HG03097 (cell line): ENCODE results near the gene VGLL4.
"Not testable (repeated sequence)": the region's sequence is repeated elsewhere in the genome, so short reads cannot be mapped to it uniquely, and the experiment has no call there.

Experiments used
- ATAC-seq: cut with Tn5 transposase; IDR thresholded peaks from one replicate; pipeline ENCODE4 v1.9.1; 2021; ENCODE audit not compliant: unreplicated experiment, low FRiP score

Gene VGLL4

GRCh38 chr3:11643605-11644087 is at the start of gene VGLL4:
Gene VGLL4 (minus strand): TSS chr3:11643915. CDS start chr3:11643518, 397 bp downstream.
- peak; percentile 51 for ATAC-seq

- ATAC-seq = no peak
Observed at GRCh38 chr3:11692532-11692813, 48.8 kb upstream of the VGLL4 start.

- ATAC-seq = no peak
Observed at GRCh38 chr3:11691767-11692531, 48.2 kb upstream of the VGLL4 start.

- no peak for ATAC-seq
Observed at GRCh38 chr3:11690863-11691766, 47.4 kb upstream of the VGLL4 start.

- no peak for ATAC-seq
Observed at GRCh38 chr3:11689749-11690148, 46.0 kb upstream of the VGLL4 start.

GRCh38 chr3:11684980-11685379 is 41.3 kb upstream of the VGLL4 start:
- ATAC-seq = not testable (repeated sequence)

- no peak for ATAC-seq
Observed at GRCh38 chr3:11680509-11680908, 36.8 kb upstream of the VGLL4 start.

GRCh38 chr3:11679964-11680363 is 36.2 kb upstream of the VGLL4 start:
- no peak for ATAC-seq

GRCh38 chr3:11672363-11672762 is 28.6 kb upstream of the VGLL4 start:
- no peak for ATAC-seq

- ATAC-seq = no peak
Observed at GRCh38 chr3:11671648-11672100, 28.0 kb upstream of the VGLL4 start.

- ATAC-seq = no peak
Observed at GRCh38 chr3:11668243-11669235, 24.8 kb upstream of the VGLL4 start.

- ATAC-seq = no peak
Observed at GRCh38 chr3:11665331-11665730, 21.6 kb upstream of the VGLL4 start.

GRCh38 chr3:11662392-11662990 is 18.8 kb upstream of the VGLL4 start:
- no peak for ATAC-seq

GRCh38 chr3:11661827-11662226 is 18.1 kb upstream of the VGLL4 start:
- ATAC-seq = no peak

GRCh38 chr3:11661052-11661656 is 17.4 kb upstream of the VGLL4 start:
- no peak for ATAC-seq

GRCh38 chr3:11660242-11660641 is 16.5 kb upstream of the VGLL4 start:
- ATAC-seq = no peak

GRCh38 chr3:11658180-11658579 is 14.5 kb upstream of the VGLL4 start:
- no peak for ATAC-seq

- no peak for ATAC-seq
Observed at GRCh38 chr3:11655196-11655928, 11.6 kb upstream of the VGLL4 start.

- ATAC-seq = no peak
Observed at GRCh38 chr3:11654166-11654565, 10.5 kb upstream of the VGLL4 start.
